DMS53 treated with DMSO at 0.1 percent for 48 hours (cell line): ENCODE measurements around the gene SLC25A2.
"Not testable (repeated sequence)": the region's sequence is repeated elsewhere in the genome, so short reads cannot be mapped to it uniquely, and the experiment has no call there.

Source experiments
- DNase-seq: peaks from one replicate; lab custom pipeline; 2025; ENCODE audit not compliant: unreplicated experiment; lab: John Stamatoyannopoulos, UW

Gene SLC25A2

GRCh38 chr5:141316963-141317362, 13.1 kb upstream of the SLC25A2 start:
- DNase-seq, result not testable (repeated sequence)

GRCh38 chr5:141313711-141314110, 9.9 kb upstream of the SLC25A2 start:
- DNase-seq, result no peak

DNA sequence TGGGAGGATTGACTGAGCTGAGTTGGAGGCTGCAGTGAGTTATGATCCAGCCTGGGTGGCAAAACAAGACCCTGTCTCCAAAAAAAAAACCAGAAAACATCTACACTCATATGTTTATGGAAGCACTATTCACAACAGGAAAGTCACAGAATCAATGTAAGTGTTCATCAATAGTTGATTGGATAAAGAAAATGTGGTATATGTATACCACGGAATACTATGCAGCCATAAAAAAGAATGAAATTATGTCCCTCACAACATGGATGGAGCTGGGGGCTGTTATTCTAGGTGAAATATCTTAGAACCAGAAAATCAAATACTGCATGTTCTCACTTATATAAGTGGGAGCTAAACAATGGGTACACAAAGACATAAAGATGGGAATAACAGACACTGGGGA, 2.8 kb upstream of the SLC25A2 start:
- no peak for DNase-seq

DNA sequence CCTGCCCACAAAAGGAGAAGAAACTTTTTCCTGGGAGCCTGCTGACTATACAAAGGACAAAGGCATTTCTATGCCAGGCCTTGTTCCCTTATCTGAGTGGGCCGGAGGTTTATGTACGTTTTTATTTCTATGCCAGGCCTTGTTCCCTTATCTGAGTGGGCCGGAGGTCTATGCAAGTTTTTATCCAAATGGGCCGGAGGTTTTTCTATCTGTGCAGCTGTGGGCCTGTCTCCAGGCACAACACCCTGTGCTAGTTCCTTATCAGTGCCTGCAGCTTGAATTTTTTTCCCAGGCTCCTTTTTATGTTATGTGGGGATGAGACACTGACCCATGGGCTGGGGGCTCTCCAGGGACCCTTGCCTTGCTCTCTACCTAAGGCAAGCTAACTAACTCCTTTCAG, 5.5 kb downstream of the SLC25A2 start:
- DNase-seq, result no peak

DNA sequence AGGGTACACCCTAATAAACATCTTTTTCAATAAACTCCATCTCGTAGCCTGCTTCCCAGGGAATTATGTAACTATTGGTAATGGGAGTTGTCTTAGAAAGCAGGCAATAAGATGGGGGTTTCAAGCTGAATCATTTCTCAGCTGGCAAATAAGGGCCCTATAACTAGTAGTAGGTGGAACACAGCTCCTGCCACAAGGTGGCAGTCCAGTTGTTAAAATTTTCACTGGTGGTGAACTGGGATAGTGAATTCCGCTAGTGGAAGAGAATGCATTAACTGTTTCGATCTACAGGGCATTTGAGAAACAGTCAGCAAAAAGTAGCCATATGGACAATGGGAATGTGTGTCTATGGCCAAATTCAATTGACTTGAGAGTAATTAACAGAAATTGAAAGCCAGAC, 30.9 kb downstream of the SLC25A2 start:
- no peak for DNase-seq

GRCh38 chr5:141269195-141269594, 34.7 kb downstream of the SLC25A2 start:
- DNase-seq, result no peak

DNA sequence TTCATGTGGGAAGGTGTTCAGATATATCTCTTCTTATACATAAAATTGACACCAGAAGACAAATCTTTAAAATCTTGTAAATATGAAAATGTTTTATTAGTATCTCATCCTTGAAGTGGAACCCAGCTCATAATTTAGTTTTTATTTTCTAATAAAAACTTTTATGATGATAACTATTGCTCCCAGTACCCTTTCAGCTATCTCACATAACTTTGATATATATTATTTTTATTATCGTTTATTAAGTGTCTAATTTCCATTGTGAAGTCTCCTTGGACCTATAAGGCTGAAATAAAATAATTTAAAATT, 42.7 kb downstream of the SLC25A2 start:
- DNase-seq, result no peak

DNA sequence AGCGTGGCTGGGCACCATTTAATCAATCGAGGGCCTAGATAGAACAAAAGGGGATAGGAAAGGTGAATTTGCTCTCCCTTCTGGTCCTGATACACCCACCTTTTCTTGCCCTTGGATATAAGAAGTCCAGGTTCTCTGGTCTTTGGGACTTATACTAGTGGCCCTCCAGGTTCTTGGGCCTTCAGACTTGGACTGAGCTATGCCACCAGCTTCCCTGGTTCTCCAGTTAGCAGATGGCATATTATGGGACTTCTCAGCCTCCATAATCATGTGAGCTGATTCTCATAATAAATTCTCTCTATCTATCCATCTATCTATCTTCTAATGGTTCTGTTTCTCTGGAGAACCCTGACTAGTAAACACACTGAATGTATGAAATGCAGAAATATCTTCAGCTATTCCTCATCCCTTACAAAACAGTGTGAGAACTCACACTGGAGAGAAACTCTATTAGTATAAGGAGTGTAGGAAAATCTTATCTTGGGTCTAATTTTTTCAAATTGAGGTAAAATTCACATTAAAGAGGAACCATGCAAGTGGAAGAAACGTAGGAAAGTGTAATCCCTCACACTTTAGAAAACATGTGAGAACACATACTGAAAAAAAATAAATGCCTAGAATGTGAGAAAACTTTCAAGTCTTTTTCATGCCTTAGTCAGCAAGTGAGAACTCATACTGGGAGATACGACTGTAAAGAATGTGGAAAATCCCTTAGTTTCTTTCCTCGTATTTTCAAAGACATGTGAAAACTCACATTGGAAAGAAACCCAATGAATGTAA, 43.2 kb downstream of the SLC25A2 start:
- peak; percentile 12 for DNase-seq

DNA sequence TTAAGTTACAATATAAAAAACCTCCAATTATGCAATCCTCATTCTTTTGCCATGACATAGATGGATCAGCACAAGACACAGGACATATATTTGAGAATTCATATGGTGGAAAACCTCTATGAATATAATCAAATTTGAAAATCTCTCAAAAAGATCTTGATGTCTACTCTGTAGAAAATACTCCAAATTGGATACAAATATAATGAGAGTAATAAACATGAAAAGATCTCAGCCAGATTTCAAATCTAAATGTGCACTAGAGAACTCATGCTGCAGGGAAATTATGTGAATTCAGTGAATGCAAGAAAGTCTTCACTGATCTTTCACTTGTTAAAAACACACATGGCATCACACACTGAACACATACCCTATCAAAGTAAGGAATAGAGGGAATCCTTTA, 44.9 kb downstream of the SLC25A2 start:
- DNase-seq, result no peak

GRCh38 chr5:141258464-141258863, 45.4 kb downstream of the SLC25A2 start:
- DNase-seq, result no peak
